ENCODE results near the gene LARGE2. TPM values are rescaled to one million over a fixed set of nuclear protein-coding genes. Genes with fewer than 3 reads are reported as not detected.

LARGE2 gene
- 1 to 10 TPM; 1.8 to 6.0 (median 3.6) TPM for total RNA-seq

- DNase-seq = no peak
- Mint-ChIP-seq H3K4me1 (ENCODE audit: low read depth) (peaks cover 36% of the 10 kb centered on the region), H3K27me3 (ENCODE audit: low read depth) (peaks cover 14% of the 10 kb centered on the region), H3K9me3 (no peaks in the 10 kb centered on the region), H3K36me3 (ENCODE audit: insufficient read depth) (no peaks in the 10 kb centered on the region), H3K4me3 (peak within 1 kb of the TSS; percentile 78)
- no peak for ATAC-seq
Measured at GRCh38 chr11:45922425-45923082, at the start of gene LARGE2. LARGE2 (plus strand) TSS chr11:45922656; CDS start chr11:45922883, 227 bp downstream.

GRCh38 chr11:45876401-45876800 lies 46.1 kb upstream of the LARGE2 start:
- Mint-ChIP-seq H3K4me1 (ENCODE audit: low read depth) (no peaks in the 10 kb centered on the region), H3K4me3 (no peak overlapping the region), H3K36me3 (ENCODE audit: insufficient read depth) (peaks cover 48% of the 10 kb centered on the region), H3K9me3 (no peaks in the 10 kb centered on the region), H3K27me3 (ENCODE audit: low read depth) (no peaks in the 10 kb centered on the region)
- ATAC-seq (no peak), DNase-seq (no peak)

- Mint-ChIP-seq H3K9me3 (no peaks in the 10 kb centered on the region), H3K36me3 (ENCODE audit: insufficient read depth) (peaks cover 49% of the 10 kb centered on the region), H3K27me3 (ENCODE audit: low read depth) (no peaks in the 10 kb centered on the region), H3K4me1 (ENCODE audit: low read depth) (no peaks in the 10 kb centered on the region), H3K4me3 (no peak overlapping the region)
- no peak for ATAC-seq
- no peak for DNase-seq
Measured at GRCh38 chr11:45877221-45877620, 45.2 kb upstream of the LARGE2 start.

GRCh38 chr11:45877845-45878244 lies 44.6 kb upstream of the LARGE2 start:
- peaks cover 50% of the 10 kb centered on the region for H3K36me3 Mint-ChIP-seq (ENCODE audit: insufficient read depth)
- no peaks in the 10 kb centered on the region for H3K4me1 Mint-ChIP-seq (ENCODE audit: low read depth)
- DNase-seq = no peak
- ATAC-seq = no peak
- H3K4me3 Mint-ChIP-seq = no peak overlapping the region
- H3K27me3 Mint-ChIP-seq (ENCODE audit: low read depth) = no peaks in the 10 kb centered on the region
- no peaks in the 10 kb centered on the region for H3K9me3 Mint-ChIP-seq

GRCh38 chr11:45879803-45880686 lies 42.4 kb upstream of the LARGE2 start:
- H3K4me1 Mint-ChIP-seq (ENCODE audit: low read depth) = peaks cover 4% of the 10 kb centered on the region
- no peak overlapping the region for H3K4me3 Mint-ChIP-seq
- no peaks in the 10 kb centered on the region for H3K27me3 Mint-ChIP-seq (ENCODE audit: low read depth)
- no peaks in the 10 kb centered on the region for H3K9me3 Mint-ChIP-seq
- ATAC-seq = no peak
- peaks cover 42% of the 10 kb centered on the region for H3K36me3 Mint-ChIP-seq (ENCODE audit: insufficient read depth)
- no peak for DNase-seq

GRCh38 chr11:45880772-45881570 lies 41.5 kb upstream of the LARGE2 start:
- Mint-ChIP-seq H3K27me3 (ENCODE audit: low read depth) (no peaks in the 10 kb centered on the region), H3K4me3 (no peak overlapping the region), H3K4me1 (ENCODE audit: low read depth) (peaks cover 6% of the 10 kb centered on the region), H3K9me3 (no peaks in the 10 kb centered on the region), H3K36me3 (ENCODE audit: insufficient read depth) (peaks cover 37% of the 10 kb centered on the region)
- ATAC-seq (no peak), DNase-seq (no peak)

GRCh38 chr11:45881708-45882368 lies 40.6 kb upstream of the LARGE2 start:
- no peak for ATAC-seq
- no peak for DNase-seq
- Mint-ChIP-seq H3K36me3 (ENCODE audit: insufficient read depth) (peaks cover 32% of the 10 kb centered on the region), H3K27me3 (ENCODE audit: low read depth) (no peaks in the 10 kb centered on the region), H3K9me3 (no peaks in the 10 kb centered on the region), H3K4me3 (no peak overlapping the region), H3K4me1 (ENCODE audit: low read depth) (peaks cover 6% of the 10 kb centered on the region)

GRCh38 chr11:45884596-45885185 lies 37.8 kb upstream of the LARGE2 start:
- ATAC-seq (no peak), DNase-seq (no peak)
- Mint-ChIP-seq H3K4me3 (peak overlapping the region; percentile 74), H3K9me3 (no peaks in the 10 kb centered on the region), H3K27me3 (ENCODE audit: low read depth) (no peaks in the 10 kb centered on the region), H3K36me3 (ENCODE audit: insufficient read depth) (peaks cover 14% of the 10 kb centered on the region), H3K4me1 (ENCODE audit: low read depth) (peaks cover 6% of the 10 kb centered on the region)

GRCh38 chr11:45885274-45885920 lies 37.1 kb upstream of the LARGE2 start, which contains the start of gene MAPK8IP1:
MAPK8IP1 (plus strand) TSS chr11:45885651; CDS start chr11:45885821, 170 bp downstream.
- peak; percentile 35 for DNase-seq
- Mint-ChIP-seq H3K9me3 (no peaks in the 10 kb centered on the region), H3K27me3 (ENCODE audit: low read depth) (no peaks in the 10 kb centered on the region), H3K4me1 (ENCODE audit: low read depth) (peaks cover 6% of the 10 kb centered on the region), H3K36me3 (ENCODE audit: insufficient read depth) (peaks cover 7% of the 10 kb centered on the region), H3K4me3 (peak within 1 kb of the TSS; percentile 74)
- peak; percentile 84 to 85 for ATAC-seq

- ATAC-seq (no peak), DNase-seq (no peak)
- H3K9me3 Mint-ChIP-seq = no peaks in the 10 kb centered on the region
- H3K27me3 Mint-ChIP-seq (ENCODE audit: low read depth) = no peaks in the 10 kb centered on the region
- H3K36me3 Mint-ChIP-seq (ENCODE audit: insufficient read depth) = peaks cover 3% of the 10 kb centered on the region
- H3K4me1 Mint-ChIP-seq (ENCODE audit: low read depth) = peaks cover 6% of the 10 kb centered on the region
- H3K4me3 Mint-ChIP-seq = peak overlapping the region; percentile 26
Measured at GRCh38 chr11:45885921-45886721, 36.3 kb upstream of the LARGE2 start.

- H3K4me1 Mint-ChIP-seq (ENCODE audit: low read depth) = peaks cover 6% of the 10 kb centered on the region
- peak overlapping the region; percentile 26 for H3K4me3 Mint-ChIP-seq
- ATAC-seq (no peak), DNase-seq (no peak)
- H3K9me3 Mint-ChIP-seq = no peaks in the 10 kb centered on the region
- H3K36me3 Mint-ChIP-seq (ENCODE audit: insufficient read depth) = peaks cover 3% of the 10 kb centered on the region
- H3K27me3 Mint-ChIP-seq (ENCODE audit: low read depth) = no peaks in the 10 kb centered on the region
Measured at GRCh38 chr11:45886816-45887520, 35.5 kb upstream of the LARGE2 start.

- ATAC-seq (no peak), DNase-seq (no peak)
- H3K9me3 Mint-ChIP-seq = no peaks in the 10 kb centered on the region
Measured at GRCh38 chr11:45887587-45887986, 34.9 kb upstream of the LARGE2 start.

More at GRCh38 chr11:45887587-45887986, 34.9 kb upstream of the LARGE2 start:
- no peaks in the 10 kb centered on the region for H3K36me3 Mint-ChIP-seq (ENCODE audit: insufficient read depth)
- no peaks in the 10 kb centered on the region for H3K27me3 Mint-ChIP-seq (ENCODE audit: low read depth)
- H3K4me3 Mint-ChIP-seq = no peak overlapping the region
- peaks cover 6% of the 10 kb centered on the region for H3K4me1 Mint-ChIP-seq (ENCODE audit: low read depth)

All from activated T-cell treated with anti-CD3 and anti-CD28 coated beads, Interleukin-2, amount 50 U/mL, for 4 hours (primary cell).